ENCODE results near the gene DNAH7.

Gene DNAH7

DNA sequence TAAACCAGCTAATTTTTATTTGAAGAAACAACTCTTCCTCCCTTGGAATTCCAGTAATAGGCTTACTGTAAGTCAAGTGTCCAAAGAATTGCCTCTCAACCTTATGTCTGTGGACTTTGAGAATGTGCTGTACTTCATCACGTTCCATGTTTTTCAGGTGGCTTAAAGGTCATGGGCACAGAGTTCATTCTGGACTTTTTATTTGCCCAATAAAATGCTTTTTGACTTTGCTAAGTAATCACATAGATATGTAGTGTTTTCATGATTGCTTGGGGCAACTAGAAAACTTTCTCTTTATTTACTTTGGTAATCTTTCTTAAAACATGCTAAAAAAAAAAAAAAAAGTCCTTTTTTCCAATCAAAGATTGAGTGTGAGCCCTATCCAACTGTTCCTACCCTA is 10.4 kb upstream of the DNAH7 start:
- H3K9me3 ChIP-seq (ENCODE audit: control insufficient read depth in 5 of 5, low read length in 5 of 5) = peaks cover 0 to 5% (median 0%) of the 10 kb centered on the region in 5 donors
- no peak overlapping the region for H3K4me3 ChIP-seq (ENCODE audit: low read depth in 1 of 5, low read length in 5 of 5)
- peaks cover 0 to 35% (median 28%) of the 10 kb centered on the region in 5 donors for H3K4me1 ChIP-seq (ENCODE audit: control insufficient read depth in 5 of 5, insufficient read depth in 5 of 5, low read length in 5 of 5)
- H3K36me3 ChIP-seq (ENCODE audit: control insufficient read depth in 5 of 5, insufficient read depth in 5 of 5, low read length in 5 of 5) = no peaks in the 10 kb centered on the region
- no peaks in the 10 kb centered on the region for H3K27me3 ChIP-seq (ENCODE audit: control insufficient read depth in 5 of 5, insufficient read depth in 4 of 5, low read length in 5 of 5)
- no peak overlapping the region for H3K9ac ChIP-seq (ENCODE audit: low read length in 5 of 5)
- H3K27ac ChIP-seq (ENCODE audit: low read depth, low read length) = no peak overlapping the region

DNA sequence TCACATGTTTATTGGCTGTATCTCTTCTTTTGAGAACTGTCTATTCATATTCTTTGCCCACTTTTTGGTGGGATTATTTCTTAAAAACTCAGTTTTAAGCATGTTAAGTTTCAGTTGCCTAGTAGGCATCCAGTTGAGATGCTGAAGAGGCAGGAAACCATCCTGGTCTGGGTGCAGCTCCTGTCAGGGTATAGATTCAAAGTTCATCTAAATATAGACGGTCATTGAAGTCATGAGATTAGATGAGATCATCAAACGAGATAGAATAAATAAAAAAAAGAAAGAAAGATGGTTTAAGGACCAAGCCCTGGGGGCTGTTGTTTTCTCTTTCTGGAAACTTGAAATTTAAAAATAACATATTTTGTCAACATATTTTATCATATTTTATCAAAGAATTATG is 9.2 kb upstream of the DNAH7 start:
- Histone ChIP-seq H3K36me3 (ENCODE audit: control insufficient read depth in 5 of 5, insufficient read depth in 5 of 5, low read length in 5 of 5) (no peaks in the 10 kb centered on the region), H3K9me3 (ENCODE audit: control insufficient read depth in 5 of 5, low read length in 5 of 5) (no peaks in the 10 kb centered on the region), H3K27ac (ENCODE audit: low read depth, low read length) (peak overlapping the region; percentile 80), H3K4me1 (ENCODE audit: control insufficient read depth in 5 of 5, insufficient read depth in 5 of 5, low read length in 5 of 5) (peaks cover 0 to 28% (median 20%) of the 10 kb centered on the region in 5 donors), H3K4me3 (ENCODE audit: low read depth in 1 of 5, low read length in 5 of 5) (no peak overlapping the region), H3K27me3 (ENCODE audit: control insufficient read depth in 5 of 5, insufficient read depth in 4 of 5, low read length in 5 of 5) (no peaks in the 10 kb centered on the region), H3K9ac (ENCODE audit: low read length in 5 of 5) (peak overlapping the region in 2 of 5 donors; percentile 6 to 48)

DNA sequence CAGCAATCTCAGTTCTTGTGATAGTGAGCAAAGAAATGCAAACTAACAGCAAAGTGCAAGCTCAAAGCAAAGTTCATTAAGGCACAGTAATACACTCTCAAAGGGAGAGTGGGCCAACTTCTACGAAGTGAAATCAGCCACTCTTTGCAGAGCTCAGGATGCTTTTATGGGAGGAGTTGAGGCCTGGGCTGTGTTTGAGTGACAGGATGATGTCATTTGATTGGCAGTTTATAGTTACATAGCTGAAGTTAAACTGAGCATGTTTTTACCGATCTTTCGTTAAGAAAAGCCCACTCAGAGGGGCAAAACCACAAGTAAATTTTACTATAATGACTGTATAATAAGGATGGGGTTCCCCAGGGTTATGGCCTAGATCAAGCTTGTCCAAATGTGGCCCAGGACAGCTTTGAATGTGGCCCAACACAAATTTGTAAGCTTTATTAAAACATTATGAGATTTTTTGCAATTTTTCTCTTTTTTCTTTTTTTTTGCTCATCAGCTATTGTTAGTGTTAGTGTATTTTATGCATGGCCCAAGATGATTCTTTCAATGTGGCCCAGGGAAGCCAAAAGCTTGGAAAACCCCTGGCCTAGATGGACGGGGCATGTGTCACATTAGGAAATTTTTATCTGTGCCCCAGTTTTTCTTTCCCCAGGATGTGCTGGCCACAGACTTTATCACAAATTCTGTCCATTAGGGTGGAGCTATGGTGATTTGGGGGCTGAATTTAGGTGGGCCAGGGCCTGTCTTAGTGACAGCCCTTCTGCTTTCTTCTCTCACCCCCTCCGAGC is 8.3 kb upstream of the DNAH7 start:
- no peaks in the 10 kb centered on the region for H3K27me3 ChIP-seq (ENCODE audit: control insufficient read depth in 5 of 5, insufficient read depth in 4 of 5, low read length in 5 of 5)
- peaks cover 0 to 28% (median 20%) of the 10 kb centered on the region in 5 donors for H3K4me1 ChIP-seq (ENCODE audit: control insufficient read depth in 5 of 5, insufficient read depth in 5 of 5, low read length in 5 of 5)
- H3K36me3 ChIP-seq (ENCODE audit: control insufficient read depth in 5 of 5, insufficient read depth in 5 of 5, low read length in 5 of 5) = no peaks in the 10 kb centered on the region
- peak overlapping the region in 3 of 5 donors; percentile 6 to 31 (median 8) for H3K9ac ChIP-seq (ENCODE audit: low read length in 5 of 5)
- H3K4me3 ChIP-seq (ENCODE audit: low read depth in 1 of 5, low read length in 5 of 5) = no peak overlapping the region
- peak overlapping the region; percentile 80 for H3K27ac ChIP-seq (ENCODE audit: low read depth, low read length)
- no peaks in the 10 kb centered on the region for H3K9me3 ChIP-seq (ENCODE audit: control insufficient read depth in 5 of 5, low read length in 5 of 5)

DNA sequence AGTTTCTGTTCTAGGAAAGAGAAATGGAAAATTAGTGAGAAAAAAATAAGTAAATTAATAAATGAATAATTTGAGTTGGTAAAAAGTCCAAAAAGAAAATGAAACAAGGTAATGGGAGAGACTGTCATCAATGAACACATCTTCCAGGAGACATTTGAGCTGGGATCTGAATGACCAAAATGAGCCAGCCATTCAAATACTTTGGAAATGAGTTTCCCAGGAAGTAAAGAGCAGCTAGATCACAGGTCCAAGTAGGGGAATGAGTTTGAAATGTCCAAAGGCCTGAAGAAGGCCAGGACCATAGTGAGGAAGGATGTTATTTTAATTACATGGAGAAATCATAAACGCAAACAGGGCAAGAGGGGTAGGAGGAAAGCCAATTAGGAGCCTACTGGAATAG is 6.6 kb upstream of the DNAH7 start:
- peaks cover 0 to 26% (median 18%) of the 10 kb centered on the region in 5 donors for H3K4me1 ChIP-seq (ENCODE audit: control insufficient read depth in 5 of 5, insufficient read depth in 5 of 5, low read length in 5 of 5)
- no peaks in the 10 kb centered on the region for H3K27me3 ChIP-seq (ENCODE audit: control insufficient read depth in 5 of 5, insufficient read depth in 4 of 5, low read length in 5 of 5)
- H3K36me3 ChIP-seq (ENCODE audit: control insufficient read depth in 5 of 5, insufficient read depth in 5 of 5, low read length in 5 of 5) = no peaks in the 10 kb centered on the region
- no peaks in the 10 kb centered on the region for H3K9me3 ChIP-seq (ENCODE audit: control insufficient read depth in 5 of 5, low read length in 5 of 5)
- no peak overlapping the region for H3K9ac ChIP-seq (ENCODE audit: low read length in 5 of 5)
- no peak overlapping the region for H3K27ac ChIP-seq (ENCODE audit: low read depth, low read length)
- H3K4me3 ChIP-seq (ENCODE audit: low read depth in 1 of 5, low read length in 5 of 5) = no peak overlapping the region

DNA sequence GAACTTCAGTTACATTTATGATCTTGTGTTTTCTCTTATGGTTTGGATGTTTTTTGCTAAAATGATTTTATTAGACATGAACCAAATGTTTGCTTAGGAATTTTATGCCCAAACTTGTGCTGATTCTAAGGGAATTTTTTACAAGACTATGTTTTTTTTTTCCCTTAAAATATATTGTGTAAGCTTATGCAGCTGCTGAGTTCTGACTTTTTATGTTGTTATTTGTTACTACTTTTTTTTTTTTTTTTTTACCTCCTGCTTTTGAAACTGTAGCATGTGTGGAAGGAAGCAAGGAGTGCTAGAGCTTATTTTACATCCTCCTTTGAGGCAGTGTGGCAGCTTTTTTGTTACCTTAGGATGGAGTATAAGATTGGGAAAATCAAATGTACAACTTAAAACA is 6.0 kb upstream of the DNAH7 start:
- Histone ChIP-seq H3K4me1 (ENCODE audit: control insufficient read depth in 5 of 5, insufficient read depth in 5 of 5, low read length in 5 of 5) (peaks cover 0 to 22% (median 17%) of the 10 kb centered on the region in 5 donors), H3K27ac (ENCODE audit: low read depth, low read length) (no peak overlapping the region), H3K27me3 (ENCODE audit: control insufficient read depth in 5 of 5, insufficient read depth in 4 of 5, low read length in 5 of 5) (no peaks in the 10 kb centered on the region), H3K9me3 (ENCODE audit: control insufficient read depth in 5 of 5, low read length in 5 of 5) (no peaks in the 10 kb centered on the region), H3K4me3 (ENCODE audit: low read depth in 1 of 5, low read length in 5 of 5) (no peak overlapping the region), H3K36me3 (ENCODE audit: control insufficient read depth in 5 of 5, insufficient read depth in 5 of 5, low read length in 5 of 5) (no peaks in the 10 kb centered on the region), H3K9ac (ENCODE audit: low read length in 5 of 5) (no peak overlapping the region)

DNA sequence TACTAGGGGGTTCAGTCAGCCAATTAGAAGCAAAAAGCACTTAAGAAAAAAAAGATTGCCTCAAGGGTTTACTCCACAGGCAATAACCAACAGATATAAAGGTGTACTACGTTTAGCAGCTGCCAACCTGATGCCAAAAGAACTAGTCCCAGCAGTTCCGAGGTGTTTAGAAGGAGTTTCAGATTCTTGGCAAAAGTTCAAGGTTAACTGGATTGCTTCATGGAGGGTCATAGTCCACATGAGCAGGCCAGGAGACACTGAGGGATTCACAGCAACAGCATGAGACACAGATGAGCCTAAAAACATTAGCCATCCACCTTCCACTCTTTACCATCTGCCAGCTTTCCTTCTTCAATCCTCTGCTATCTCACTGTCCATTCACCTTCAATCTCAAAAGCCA is 4.9 kb upstream of the DNAH7 start:
- no peak overlapping the region for H3K4me3 ChIP-seq (ENCODE audit: low read depth in 1 of 5, low read length in 5 of 5)
- H3K36me3 ChIP-seq (ENCODE audit: control insufficient read depth in 5 of 5, insufficient read depth in 5 of 5, low read length in 5 of 5) = no peaks in the 10 kb centered on the region
- no peaks in the 10 kb centered on the region for H3K9me3 ChIP-seq (ENCODE audit: control insufficient read depth in 5 of 5, low read length in 5 of 5)
- no peak overlapping the region for H3K27ac ChIP-seq (ENCODE audit: low read depth, low read length)
- H3K27me3 ChIP-seq (ENCODE audit: control insufficient read depth in 5 of 5, insufficient read depth in 4 of 5, low read length in 5 of 5) = no peaks in the 10 kb centered on the region
- H3K4me1 ChIP-seq (ENCODE audit: control insufficient read depth in 5 of 5, insufficient read depth in 5 of 5, low read length in 5 of 5) = peaks cover 0 to 21% (median 19%) of the 10 kb centered on the region in 5 donors
- no peak overlapping the region for H3K9ac ChIP-seq (ENCODE audit: low read length in 5 of 5)

DNA sequence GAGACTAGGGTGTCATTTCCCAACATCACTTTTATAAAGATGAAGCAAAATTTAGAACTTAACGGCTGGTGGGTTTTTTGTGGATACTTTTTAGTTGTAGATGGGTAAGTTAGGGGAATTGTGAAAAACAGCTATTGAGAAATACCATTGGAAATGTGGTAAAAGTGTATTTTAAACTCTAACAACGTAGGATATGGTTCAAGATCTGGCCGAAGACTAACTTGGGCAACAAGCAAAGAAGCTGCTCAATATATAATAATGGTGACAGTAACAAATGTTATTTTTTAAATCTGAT is 1.6 kb downstream of the DNAH7 start:
- no peaks in the 10 kb centered on the region for H3K9me3 ChIP-seq (ENCODE audit: control insufficient read depth in 5 of 5, low read length in 5 of 5)
- H3K27me3 ChIP-seq (ENCODE audit: control insufficient read depth in 5 of 5, insufficient read depth in 4 of 5, low read length in 5 of 5) = peaks cover 0 to 3% (median 0%) of the 10 kb centered on the region in 5 donors
- H3K4me1 ChIP-seq (ENCODE audit: control insufficient read depth in 5 of 5, insufficient read depth in 5 of 5, low read length in 5 of 5) = peaks cover 0 to 20% (median 16%) of the 10 kb centered on the region in 5 donors
- H3K9ac ChIP-seq (ENCODE audit: low read length in 5 of 5) = no peak overlapping the region
- no peak overlapping the region for H3K27ac ChIP-seq (ENCODE audit: low read depth, low read length)
- H3K36me3 ChIP-seq (ENCODE audit: control insufficient read depth in 5 of 5, insufficient read depth in 5 of 5, low read length in 5 of 5) = no peaks in the 10 kb centered on the region
- no peak overlapping the region for H3K4me3 ChIP-seq (ENCODE audit: low read depth in 1 of 5, low read length in 5 of 5)

DNA sequence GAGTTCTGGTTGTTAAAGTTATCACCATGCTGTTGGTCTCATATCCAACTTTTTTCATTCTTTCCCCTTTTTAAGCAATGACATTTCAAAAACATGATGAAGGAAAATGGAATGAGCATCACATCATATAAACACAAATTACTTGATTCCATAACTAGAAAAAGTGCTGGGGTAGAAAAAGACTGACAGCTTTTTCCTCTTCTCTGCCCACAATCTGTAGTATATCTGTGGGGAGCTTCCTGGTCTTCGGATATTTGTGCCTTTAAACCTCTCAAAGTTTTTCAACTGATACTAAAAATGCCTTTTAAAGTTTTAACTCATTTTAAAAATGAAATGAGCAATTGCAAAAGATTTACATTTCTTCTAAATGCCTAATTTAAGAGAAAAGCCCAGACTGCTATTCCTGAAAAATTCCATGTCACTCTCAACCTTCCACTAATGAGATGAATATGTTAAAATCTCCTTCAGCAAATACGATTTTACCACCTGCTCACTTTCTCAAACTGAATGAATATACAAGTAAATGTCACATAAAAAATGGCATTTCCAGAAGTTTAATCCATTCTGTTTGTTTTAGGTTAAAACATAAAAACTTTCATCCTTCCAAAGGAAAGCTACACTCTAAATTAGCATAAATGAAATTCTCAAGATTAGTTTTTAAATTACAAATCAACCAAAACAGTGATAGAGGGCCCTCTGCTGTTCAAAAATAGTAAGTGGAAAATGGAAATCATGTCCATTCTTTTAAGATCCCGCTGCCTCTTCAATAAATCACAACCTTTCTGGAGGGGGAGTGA is 2.1 kb downstream of the DNAH7 start:
- Histone ChIP-seq H3K4me3 (ENCODE audit: low read depth in 1 of 5, low read length in 5 of 5) (no peak overlapping the region), H3K9me3 (ENCODE audit: control insufficient read depth in 5 of 5, low read length in 5 of 5) (no peaks in the 10 kb centered on the region), H3K9ac (ENCODE audit: low read length in 5 of 5) (no peak overlapping the region), H3K27me3 (ENCODE audit: control insufficient read depth in 5 of 5, insufficient read depth in 4 of 5, low read length in 5 of 5) (peaks cover 0 to 3% (median 0%) of the 10 kb centered on the region in 5 donors), H3K4me1 (ENCODE audit: control insufficient read depth in 5 of 5, insufficient read depth in 5 of 5, low read length in 5 of 5) (peaks cover 0 to 20% (median 16%) of the 10 kb centered on the region in 5 donors), H3K36me3 (ENCODE audit: control insufficient read depth in 5 of 5, insufficient read depth in 5 of 5, low read length in 5 of 5) (no peaks in the 10 kb centered on the region), H3K27ac (ENCODE audit: low read depth, low read length) (no peak overlapping the region)

DNA sequence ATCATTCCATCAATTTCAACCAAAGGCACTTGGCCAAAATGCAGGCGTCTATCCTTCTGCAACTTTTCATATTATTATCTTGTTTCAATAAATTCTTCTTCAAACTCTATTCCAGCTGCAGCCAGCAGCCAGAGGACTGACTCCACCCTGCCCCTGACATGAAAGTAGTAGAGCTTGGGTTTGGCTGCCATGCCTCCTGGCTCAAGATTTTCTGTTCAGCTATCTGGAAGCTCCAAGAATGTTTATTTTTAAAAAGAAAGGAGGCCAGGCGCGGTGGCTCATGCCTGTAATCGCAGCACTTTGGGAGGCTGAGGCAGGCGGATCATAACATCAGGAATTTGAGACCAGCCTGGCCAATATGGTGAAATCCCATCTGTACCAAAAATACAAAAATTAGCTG is 4.9 kb downstream of the DNAH7 start:
- Histone ChIP-seq H3K4me3 (ENCODE audit: low read depth in 1 of 5, low read length in 5 of 5) (no peak overlapping the region), H3K36me3 (ENCODE audit: control insufficient read depth in 5 of 5, insufficient read depth in 5 of 5, low read length in 5 of 5) (no peaks in the 10 kb centered on the region), H3K27me3 (ENCODE audit: control insufficient read depth in 5 of 5, insufficient read depth in 4 of 5, low read length in 5 of 5) (peaks cover 0 to 3% (median 0%) of the 10 kb centered on the region in 5 donors), H3K27ac (ENCODE audit: low read depth, low read length) (no peak overlapping the region), H3K9ac (ENCODE audit: low read length in 5 of 5) (no peak overlapping the region), H3K9me3 (ENCODE audit: control insufficient read depth in 5 of 5, low read length in 5 of 5) (no peaks in the 10 kb centered on the region), H3K4me1 (ENCODE audit: control insufficient read depth in 5 of 5, insufficient read depth in 5 of 5, low read length in 5 of 5) (peaks cover 0 to 16% (median 14%) of the 10 kb centered on the region in 5 donors)

DNA sequence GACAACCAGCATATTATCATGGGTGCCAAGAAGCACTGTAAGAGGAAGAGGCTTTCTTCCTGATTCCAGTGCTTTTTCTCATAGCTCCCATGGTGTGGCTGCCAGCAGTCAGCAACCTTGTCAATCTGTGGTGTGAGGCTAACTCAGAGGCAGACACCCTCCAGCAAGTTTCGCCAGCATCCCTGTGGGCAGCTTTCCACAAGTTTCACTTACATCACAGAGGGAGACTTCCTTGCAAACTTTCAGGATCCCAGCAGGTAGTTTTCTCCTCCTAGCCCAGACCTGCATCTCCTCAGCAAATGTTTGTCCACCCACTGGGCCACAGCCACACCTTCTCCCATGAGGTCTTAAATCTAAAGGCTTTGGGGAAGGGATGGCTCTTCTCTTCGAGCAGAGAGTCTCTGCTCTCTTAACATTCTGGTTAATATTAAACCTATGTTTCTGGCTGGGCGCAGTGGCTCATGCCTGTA is 9.1 kb downstream of the DNAH7 start:
- H3K27ac ChIP-seq (ENCODE audit: low read depth, low read length) = no peak overlapping the region

More for the DNA sequence above, 9.1 kb downstream of the DNAH7 start:
- no peak overlapping the region for H3K9ac ChIP-seq (ENCODE audit: low read length in 5 of 5)
- H3K36me3 ChIP-seq (ENCODE audit: control insufficient read depth in 5 of 5, insufficient read depth in 5 of 5, low read length in 5 of 5) = no peaks in the 10 kb centered on the region
- H3K4me1 ChIP-seq (ENCODE audit: control insufficient read depth in 5 of 5, insufficient read depth in 5 of 5, low read length in 5 of 5) = peaks cover 0 to 5% (median 0%) of the 10 kb centered on the region in 5 donors
- H3K27me3 ChIP-seq (ENCODE audit: control insufficient read depth in 5 of 5, insufficient read depth in 4 of 5, low read length in 5 of 5) = peaks cover 0 to 3% (median 0%) of the 10 kb centered on the region in 5 donors
- no peaks in the 10 kb centered on the region for H3K9me3 ChIP-seq (ENCODE audit: control insufficient read depth in 5 of 5, low read length in 5 of 5)
- H3K4me3 ChIP-seq (ENCODE audit: low read depth in 1 of 5, low read length in 5 of 5) = no peak overlapping the region

All from subcutaneous abdominal adipose tissue (tissue), 5 donors.